Skin epidermis (tissue), 12 donors: Measurements from ENCODE around the gene DDR1.
"Not testable (repeated sequence)": the region's sequence is repeated elsewhere in the genome, so short reads cannot be mapped to it uniquely, and the experiment has no call there.

Experiments
- H3K27ac ChIP-seq, 21 experiments: fragments of 200-600 bp; sonication (generic) in 11 of 21; one replicate each; pipeline ENCODE4 v1.5.0; 2020; ENCODE audit warnings: mild to moderate bottlenecking in 3 of 21, inconsistent platforms in 2 of 21, moderate library complexity in 2 of 21
- H3K4me3 ChIP-seq, 7 experiments: fragments of 200-600 bp; sonication (generic) in 2 of 7; one replicate each; pipeline ENCODE4 v1.5.0; 2020; ENCODE audit warnings: inconsistent platforms in 2 of 7, mild to moderate bottlenecking in 2 of 7, moderate library complexity in 1 of 7

The DDR1 gene

DNA sequence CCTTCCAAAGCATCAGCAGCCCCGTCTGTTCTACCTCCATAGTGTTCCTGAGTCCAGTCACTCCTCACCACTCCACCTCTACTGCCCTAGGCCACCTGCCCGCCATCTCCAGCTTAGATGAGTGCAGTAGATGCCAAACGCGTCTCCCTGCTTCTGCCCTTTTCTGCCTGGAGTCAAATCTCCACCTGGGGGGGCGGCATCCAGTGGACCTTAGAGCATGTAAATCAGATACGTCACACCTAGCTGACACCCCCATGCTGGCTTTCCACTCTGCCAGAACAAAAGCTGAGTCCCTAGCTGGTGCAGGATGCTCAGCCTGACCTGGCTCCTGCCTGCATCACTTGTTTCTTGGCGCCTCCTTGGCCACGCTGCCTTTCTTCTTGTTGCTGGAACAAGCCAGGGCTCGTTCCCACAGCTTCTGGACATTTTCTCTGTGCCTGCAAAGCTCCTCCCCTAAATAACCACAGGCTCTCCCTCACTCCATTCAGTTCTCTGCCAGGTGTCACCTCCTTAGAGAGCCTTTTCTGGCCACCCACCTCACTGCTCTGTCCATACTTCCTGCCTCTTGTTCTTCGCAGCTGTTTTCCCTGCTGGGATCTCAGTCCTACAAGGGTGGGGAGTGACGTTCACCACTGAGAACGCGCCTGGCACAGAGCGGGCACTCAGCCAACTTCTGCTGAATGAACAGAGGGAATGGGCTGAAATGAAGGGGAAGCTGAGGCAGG, 5.8 kb downstream of the DDR1 start:
- H3K27ac ChIP-seq = peak overlapping the region in 2 of 21 experiments; percentile 28 to 45
- H3K4me3 ChIP-seq = no peak overlapping the region

DNA sequence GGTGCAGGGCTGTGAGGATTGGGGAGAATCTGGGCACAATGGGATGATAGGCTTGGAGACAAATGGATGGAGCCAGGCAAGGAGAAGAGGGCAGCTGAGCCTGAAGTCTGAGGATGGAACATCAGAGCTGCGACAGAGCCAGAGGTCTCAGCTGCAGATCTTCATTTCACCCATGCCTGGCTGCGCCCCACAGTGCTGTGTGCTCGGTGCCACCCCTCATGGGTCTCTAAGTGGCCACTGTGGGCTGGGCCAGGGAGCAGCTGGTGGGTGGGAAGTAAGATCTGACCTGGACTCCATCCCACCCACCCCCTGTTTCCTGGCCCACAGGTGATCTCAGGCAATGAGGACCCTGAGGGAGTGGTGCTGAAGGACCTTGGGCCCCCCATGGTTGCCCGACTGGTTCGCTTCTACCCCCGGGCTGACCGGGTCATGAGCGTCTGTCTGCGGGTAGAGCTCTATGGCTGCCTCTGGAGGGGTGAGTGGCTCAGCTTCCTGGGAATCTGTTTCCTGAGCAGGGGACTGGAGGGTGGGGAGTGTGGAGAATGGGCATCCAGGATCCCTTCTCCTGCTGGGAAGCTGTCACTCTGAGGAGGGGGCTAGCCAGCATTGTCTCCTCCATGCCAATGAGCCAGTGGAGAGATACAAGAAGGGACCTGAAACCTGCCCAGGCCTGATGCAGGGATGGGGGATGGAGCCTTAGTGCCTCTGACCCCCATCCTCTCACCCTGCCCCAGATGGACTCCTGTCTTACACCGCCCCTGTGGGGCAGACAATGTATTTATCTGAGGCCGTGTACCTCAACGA, 6.5 kb downstream of the DDR1 start:
- H3K4me3 ChIP-seq = no peak overlapping the region
- no peak overlapping the region for H3K27ac ChIP-seq

DNA sequence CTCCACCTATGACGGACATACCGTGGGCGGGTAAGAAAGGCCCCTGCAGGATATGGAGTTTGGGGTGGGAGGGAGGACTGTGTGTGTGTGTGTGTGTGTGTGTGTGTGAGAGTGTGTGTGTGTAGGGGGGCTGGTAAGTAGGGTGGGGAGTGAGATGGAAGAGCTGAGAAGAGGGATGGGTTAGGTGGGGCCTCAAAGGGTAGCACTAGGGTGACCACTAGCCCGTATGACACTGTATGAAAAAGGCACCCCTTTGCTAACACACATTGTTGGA, 7.1 kb downstream of the DDR1 start:
- H3K27ac ChIP-seq = no peak overlapping the region
- H3K4me3 ChIP-seq = no peak overlapping the region

DNA sequence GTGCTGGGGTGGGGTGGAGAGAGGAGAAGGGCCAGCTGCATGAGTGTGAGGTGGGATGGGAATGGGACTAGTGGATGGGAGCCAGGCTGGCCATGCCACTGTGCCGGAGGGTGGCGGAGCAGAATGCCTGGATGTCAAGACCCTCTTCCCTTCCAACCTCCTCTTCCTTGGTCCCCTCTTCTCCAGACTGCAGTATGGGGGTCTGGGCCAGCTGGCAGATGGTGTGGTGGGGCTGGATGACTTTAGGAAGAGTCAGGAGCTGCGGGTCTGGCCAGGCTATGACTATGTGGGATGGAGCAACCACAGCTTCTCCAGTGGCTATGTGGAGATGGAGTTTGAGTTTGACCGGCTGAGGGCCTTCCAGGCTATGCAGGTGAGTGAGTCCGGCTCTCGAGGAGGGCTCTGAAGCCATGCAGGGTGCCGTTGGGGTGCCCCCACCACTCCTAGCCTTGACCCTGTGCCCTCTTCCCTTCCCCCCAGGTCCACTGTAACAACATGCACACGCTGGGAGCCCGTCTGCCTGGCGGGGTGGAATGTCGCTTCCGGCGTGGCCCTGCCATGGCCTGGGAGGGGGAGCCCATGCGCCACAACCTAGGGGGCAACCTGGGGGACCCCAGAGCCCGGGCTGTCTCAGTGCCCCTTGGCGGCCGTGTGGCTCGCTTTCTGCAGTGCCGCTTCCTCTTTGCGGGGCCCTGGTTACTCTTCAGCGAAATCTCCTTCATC, 7.7 kb downstream of the DDR1 start:
- H3K4me3 ChIP-seq = no peak overlapping the region
- no peak overlapping the region for H3K27ac ChIP-seq

DNA sequence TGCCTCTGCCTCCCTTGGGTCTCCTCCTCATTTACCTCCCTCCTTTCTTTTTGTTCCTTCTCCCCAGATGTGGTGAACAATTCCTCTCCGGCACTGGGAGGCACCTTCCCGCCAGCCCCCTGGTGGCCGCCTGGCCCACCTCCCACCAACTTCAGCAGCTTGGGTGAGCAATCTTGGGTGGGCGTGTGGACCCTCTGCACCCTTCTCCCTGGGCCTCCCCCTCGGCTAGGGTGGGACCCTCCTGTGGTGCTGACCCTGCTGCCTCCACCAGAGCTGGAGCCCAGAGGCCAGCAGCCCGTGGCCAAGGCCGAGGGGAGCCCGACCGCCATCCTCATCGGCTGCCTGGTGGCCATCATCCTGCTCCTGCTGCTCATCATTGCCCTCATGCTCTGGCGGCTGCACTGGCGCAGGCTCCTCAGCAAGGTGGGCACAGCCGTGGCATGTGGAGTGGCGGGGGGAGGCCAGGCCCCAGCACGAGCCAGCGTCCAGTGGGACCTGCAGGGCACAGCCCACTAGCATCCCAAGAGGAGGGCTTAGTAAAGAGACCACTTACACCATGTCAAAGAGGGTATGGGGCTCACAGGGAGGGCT, 8.8 kb downstream of the DDR1 start:
- H3K4me3 ChIP-seq = no peak overlapping the region
- H3K27ac ChIP-seq = no peak overlapping the region

DNA sequence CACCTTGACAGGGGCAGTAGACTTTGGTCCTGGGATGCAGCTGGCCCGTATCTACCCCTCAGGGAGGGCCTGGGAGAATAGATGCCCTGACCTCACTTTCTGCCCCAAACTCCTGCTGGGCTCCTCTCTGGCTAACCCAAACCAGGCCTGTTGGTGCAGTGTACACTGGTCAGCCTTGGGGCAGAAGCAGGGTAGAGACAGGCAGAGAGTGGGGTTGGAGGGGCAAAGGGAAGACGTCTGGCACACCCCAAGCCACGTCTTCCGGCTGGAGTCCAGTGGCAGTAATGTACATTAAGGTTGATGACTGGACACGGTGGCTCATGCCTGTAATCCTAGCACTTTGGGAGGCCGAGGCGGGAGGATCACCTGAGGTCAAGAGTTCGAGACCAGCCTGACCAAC, 9.3 kb downstream of the DDR1 start:
- Histone ChIP-seq H3K4me3 (no peak overlapping the region), H3K27ac (no peak overlapping the region)

DNA sequence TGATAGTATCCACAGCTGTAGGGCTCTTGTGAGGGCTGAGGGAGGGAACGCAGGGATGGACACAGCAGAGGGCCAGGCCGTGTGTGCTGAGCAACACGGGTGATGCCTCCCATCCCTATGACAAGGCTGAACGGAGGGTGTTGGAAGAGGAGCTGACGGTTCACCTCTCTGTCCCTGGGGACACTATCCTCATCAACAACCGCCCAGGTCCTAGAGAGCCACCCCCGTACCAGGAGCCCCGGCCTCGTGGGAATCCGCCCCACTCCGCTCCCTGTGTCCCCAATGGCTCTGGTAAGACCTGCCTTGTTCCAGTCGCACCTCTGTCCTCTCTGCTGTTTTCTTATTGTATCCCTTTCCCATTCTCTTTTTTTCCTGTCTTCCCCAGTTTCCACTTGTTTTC, 10.1 kb downstream of the DDR1 start:
- no peak overlapping the region for H3K4me3 ChIP-seq
- H3K27ac ChIP-seq = no peak overlapping the region

DNA sequence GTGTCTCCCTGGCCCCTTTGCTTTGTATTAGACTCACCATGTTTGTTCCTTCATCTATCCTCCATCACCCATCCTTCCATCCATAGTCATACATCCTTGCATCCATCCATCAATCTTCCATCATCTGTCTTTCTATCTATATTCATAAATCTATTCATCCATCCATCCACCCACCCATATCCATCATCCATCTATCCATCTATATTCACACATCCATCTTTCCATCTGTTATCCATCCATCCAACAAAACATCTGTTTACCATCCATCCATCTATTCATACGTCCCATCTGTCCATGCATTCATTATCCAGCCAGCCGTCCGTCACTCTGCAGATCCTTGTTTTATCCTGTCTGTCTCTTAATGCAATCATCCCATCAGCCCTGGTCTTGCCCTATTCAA, 10.6 kb downstream of the DDR1 start:
- Histone ChIP-seq H3K27ac (no peak overlapping the region), H3K4me3 (no peak overlapping the region)

DNA sequence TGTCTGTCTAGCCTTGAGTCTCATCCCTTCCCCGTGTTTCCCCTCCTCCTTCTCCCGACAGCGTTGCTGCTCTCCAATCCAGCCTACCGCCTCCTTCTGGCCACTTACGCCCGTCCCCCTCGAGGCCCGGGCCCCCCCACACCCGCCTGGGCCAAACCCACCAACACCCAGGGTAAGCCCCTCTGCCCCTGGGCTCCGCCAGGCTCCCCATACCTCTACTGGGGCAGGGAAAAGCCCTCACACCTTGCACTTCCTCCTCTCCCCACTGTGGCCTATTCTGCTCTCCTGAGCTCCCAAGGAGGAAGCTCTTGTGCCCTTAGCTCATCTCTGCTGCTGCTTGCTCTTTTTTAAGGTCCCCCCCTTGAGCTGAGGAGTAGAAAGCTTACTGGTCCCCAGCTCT, 11.0 kb downstream of the DDR1 start:
- no peak overlapping the region for H3K4me3 ChIP-seq
- H3K27ac ChIP-seq = no peak overlapping the region

DNA sequence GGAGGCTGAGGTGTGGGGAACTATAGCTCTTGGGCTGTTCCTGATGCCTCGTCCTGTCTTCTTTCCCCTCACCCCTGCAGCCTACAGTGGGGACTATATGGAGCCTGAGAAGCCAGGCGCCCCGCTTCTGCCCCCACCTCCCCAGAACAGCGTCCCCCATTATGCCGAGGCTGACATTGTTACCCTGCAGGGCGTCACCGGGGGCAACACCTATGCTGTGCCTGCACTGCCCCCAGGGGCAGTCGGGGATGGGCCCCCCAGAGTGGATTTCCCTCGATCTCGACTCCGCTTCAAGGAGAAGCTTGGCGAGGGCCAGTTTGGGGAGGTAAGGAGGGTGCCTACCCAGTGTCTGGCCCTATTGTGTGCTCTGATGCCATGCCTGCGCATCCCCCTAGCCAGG, 12.2 kb downstream of the DDR1 start:
- Histone ChIP-seq H3K27ac (no peak overlapping the region), H3K4me3 (no peak overlapping the region)

DNA sequence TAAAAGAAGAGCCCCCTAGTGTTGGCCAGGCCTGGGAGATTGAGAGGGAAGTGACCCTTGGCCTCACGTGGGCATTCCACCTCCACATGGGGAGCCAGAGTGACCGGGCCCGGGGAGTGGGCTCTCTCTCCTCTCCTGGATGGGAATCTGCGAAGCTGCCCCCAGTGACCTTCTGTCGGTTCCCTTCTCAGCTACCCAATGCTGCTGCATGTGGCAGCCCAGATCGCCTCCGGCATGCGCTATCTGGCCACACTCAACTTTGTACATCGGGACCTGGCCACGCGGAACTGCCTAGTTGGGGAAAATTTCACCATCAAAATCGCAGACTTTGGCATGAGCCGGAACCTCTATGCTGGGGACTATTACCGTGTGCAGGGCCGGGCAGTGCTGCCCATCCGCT, 13.6 kb downstream of the DDR1 start:
- no peak overlapping the region for H3K4me3 ChIP-seq
- H3K27ac ChIP-seq = no peak overlapping the region

DNA sequence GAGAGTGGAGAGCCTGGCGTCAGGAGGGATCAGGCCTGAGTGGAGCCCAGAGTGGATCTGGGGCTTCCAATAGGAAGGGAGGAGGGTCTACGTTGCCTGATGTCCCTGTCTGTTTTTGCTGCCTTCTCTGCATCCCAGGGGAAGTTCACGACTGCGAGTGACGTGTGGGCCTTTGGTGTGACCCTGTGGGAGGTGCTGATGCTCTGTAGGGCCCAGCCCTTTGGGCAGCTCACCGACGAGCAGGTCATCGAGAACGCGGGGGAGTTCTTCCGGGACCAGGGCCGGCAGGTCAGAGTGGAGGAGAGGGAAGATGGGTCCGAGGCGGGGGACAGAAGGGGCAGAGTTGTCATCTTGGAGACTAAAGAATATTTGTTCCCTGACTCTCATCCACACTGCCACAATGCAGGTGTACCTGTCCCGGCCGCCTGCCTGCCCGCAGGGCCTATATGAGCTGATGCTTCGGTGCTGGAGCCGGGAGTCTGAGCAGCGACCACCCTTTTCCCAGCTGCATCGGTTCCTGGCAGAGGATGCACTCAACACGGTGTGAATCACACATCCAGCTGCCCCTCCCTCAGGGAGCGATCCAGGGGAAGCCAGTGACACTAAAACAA, 14.5 kb downstream of the DDR1 start:
- Histone ChIP-seq H3K27ac (no peak overlapping the region), H3K4me3 (no peak overlapping the region)

DNA sequence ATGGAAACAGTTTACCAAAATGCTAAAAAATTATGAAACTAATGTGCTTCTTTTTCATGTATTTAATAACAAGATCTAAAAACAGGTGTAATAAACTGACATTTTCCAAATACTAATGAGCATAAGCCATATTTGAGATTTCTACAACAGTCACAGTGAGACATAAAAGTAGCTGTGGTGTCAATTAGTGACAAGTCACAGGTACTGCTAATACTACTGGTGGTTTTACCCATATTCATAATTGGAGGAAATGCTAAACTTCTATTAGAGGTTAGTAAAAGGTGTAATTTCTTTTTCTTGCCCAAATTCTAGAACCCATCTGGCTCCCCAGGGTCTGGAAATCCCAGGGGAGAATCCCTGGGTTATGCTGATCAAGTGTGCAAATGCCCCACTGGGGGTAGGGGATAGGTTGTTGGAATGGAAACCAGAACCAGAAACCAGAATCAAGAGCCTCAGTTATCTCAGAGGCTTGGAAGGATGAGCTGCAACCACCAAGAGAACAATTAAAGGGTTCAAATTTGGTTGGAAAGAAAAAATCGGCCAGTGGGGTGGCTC, 16.6 kb downstream of the DDR1 start:
- no peak overlapping the region for H3K27ac ChIP-seq
- no peak overlapping the region for H3K4me3 ChIP-seq

DNA sequence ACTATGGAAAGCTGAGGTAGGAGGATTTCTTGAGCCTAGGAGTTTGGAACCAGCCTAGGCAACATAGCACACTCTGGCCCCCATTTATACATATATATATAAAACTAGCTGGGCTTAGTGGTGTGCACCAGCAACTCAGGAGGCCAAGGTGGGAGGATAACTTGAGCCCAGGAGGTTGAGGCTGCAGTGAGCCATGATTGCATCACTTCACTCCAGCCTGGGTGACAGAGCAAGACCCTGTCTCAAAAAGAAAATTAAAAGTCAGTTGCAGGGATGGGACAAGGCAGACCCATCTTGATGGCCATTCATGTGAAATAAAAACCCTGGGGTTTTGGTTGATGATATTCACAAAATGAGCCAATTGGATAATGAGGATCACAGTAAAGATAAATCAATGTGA, 17.1 kb downstream of the DDR1 start:
- Histone ChIP-seq H3K4me3 (no peak overlapping the region), H3K27ac (no peak overlapping the region)

DNA sequence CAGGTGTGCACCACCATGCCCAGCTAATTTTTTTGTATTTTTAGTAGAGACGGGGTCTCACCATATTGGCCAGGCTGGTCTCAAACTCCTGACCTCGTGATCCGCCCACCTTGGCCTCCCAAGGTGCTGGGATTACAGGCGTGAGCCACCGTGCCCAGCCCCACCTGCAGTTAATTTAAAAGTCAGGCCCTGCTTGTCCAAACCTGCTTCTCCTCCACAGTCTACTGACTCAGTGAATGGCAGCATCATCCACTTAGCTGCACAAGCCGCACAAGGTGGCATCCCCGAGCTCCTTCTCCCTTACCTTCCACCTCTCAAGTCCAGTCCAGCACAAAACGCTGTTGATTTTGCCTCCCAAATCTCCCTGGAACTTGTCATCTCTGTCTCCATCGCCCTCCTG, 17.9 kb downstream of the DDR1 start:
- not testable (repeated sequence) for H3K27ac ChIP-seq, H3K4me3 ChIP-seq

DNA sequence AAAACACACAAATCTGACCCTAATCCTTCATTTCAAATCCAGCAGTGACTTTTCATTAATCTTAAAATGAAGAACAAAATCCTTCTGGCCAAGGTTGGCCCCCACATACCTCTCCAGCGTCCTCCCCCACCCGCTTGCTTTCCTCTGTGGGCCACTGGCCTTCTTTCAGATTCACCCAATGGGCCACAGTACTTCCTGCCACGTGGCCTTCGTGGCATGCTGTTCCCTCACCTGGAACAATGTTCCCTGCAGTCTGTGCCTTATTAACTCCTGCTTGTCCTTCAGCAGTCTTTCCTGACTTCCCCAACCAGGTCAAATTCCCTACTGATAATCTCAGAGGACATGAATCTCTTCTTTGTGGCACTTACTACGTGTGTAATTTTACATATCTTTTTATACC, 18.4 kb downstream of the DDR1 start:
- Histone ChIP-seq H3K27ac (no peak overlapping the region), H3K4me3 (no peak overlapping the region)

DNA sequence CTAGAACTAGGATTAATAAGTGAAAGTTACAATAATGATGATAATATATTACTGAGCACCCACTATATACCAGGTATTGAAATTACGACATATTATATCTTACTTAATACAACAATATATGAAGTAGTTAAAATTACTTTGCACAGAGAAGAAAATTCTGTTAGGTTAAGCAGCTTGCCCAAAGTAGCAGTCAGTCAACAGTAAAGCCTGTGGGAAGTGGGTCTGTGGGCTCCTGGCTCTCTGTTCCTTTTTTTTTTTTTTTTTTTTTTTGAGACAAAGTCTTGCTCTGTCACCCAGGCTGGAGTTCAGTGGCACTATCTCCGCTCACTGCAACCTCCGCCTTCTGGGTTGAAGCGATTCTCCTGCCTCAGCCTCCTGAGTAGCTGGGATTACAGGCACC, 18.9 kb downstream of the DDR1 start:
- Histone ChIP-seq H3K4me3 (no peak overlapping the region), H3K27ac (no peak overlapping the region)

DNA sequence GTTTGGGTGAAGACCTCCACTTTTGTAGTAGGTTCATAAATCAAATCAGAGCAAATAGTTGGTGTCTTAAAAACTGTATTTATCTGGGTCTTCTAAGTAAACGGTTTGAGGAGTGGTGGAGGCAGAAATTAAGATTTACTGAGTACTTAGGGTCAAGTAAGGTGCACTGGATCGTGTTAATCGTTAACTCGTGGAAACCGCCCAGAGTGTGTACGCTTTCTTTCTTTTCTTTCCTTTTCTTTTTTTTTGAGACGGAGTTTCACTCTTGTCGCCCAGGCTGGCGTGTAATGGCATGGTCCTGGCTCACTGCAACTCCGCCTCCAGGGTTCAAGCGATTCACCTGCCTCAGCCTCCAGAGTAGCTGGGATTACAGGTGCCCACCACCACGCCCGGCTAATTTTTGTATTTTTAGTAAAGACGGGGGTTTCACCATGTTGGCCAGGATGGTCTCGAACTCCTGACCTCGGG, 23.0 kb downstream of the DDR1 start:
- Histone ChIP-seq H3K4me3 (peak overlapping the region; percentile 63 to 81 (median 70)), H3K27ac (peak overlapping the region in 3 of 21 experiments; percentile 11 to 66 (median 65))

DNA sequence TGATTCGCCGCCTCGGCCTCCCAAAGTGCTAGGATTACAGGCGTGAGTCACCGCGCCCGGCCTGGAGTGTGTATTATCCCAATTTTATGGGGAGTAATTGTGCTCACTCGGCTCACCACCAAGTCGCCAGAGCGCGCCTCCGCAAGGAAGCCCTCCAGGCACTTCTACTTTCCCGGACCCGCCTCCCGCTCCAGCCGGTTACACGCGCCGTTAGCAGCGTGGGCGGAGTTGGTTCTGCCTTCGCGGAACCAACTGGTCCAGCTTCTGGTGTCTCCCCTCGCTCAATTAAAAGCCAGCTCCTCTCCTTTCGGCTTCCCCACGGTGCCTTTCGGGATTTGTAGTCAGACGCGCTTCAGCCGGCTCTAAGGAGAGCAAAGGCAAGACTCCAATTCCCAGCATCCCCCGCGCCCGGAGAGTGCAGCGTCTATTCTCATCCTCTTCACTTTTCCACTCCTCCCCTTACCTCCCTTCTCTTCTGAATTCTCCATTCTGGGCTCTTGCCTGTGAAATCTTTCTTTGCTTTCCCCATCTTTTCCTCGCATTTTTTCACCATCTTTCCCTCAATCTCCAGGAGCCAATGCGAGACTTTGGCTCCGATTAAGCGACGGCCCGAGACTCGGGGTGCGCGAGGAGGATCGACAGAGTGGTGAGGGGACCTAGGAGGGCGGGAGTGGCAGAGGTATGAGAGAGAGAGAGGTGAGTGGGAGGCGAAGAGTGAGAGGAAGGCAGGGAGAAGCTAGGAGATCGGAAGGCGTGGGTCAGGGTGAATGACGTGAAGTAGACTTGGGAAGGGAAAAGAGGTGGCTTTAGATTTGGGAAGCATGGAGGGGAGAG, 23.7 kb downstream of the DDR1 start, which contains the start of gene GTF2H4:
Gene GTF2H4, plus strand, starts transcription at position 450 of the 834 bp plus-strand sequence.
- H3K27ac ChIP-seq = peak within 1 kb of the TSS in 20 of 21 experiments; percentile 6 to 85 (median 66)
- H3K4me3 ChIP-seq = peak within 1 kb of the TSS; percentile 63 to 81 (median 70)
